ENCODE measurements around the gene BOD1L2.

BOD1L2 gene

DNA sequence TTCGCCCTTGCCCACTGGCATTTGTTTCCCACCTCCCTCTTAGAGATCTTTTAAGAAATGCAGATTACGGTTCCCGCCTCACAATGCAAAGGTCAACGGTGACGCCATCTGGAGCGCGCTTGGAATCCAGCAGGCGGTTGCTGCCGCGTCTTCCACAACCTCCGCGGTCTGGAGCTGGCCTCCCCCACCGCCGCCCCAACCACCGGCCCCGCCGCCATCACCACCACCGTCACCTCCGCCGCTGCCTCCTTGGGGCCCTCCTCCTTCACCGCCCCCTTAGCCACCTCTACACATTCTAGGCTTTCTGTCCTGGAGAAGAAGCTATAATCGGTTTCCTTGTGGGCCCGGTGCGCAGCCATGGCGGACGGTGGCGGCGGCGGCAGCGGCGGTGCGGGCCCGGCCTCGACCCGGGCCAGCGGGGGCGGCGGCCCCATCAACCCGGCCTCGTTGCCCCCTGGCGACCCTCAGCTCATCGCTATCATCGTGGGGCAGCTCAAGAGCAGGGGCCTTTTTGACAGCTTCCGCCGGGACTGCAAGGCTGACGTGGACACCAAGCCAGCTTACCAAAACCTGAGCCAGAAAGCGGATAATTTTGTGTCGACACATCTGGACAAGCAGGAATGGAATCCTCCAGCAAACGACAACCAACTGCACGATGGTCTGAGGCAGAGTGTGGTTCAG, at the start of gene BOD1L2:
TSS of gene BOD1L2 (plus strand) at position 132 of the 681 bp plus-strand sequence. CDS start at position 358, 226 bp downstream.
- H3K27me3 ChIP-seq (ENCODE audit: control insufficient read depth in 1 of 2, insufficient read depth in 2 of 2, low read length in 2 of 2), result peaks cover 10 to 12% of the 10 kb centered on the region in 2 donors
- H3K9me3 ChIP-seq (ENCODE audit: control insufficient read depth in 2 of 2, low read length in 2 of 2), result no peaks in the 10 kb centered on the region
- no peak within 1 kb of the TSS for H3K4me3 ChIP-seq (ENCODE audit: low read length in 2 of 2)
- no peak within 1 kb of the TSS for H3K27ac ChIP-seq (ENCODE audit: low read length)
- H3K9ac ChIP-seq (ENCODE audit: low read length in 2 of 2), result no peak within 1 kb of the TSS
- H3K4me1 ChIP-seq (ENCODE audit: control insufficient read depth, insufficient read depth, low read length), result peaks cover 2% of the 10 kb centered on the region
- H3K36me3 ChIP-seq (ENCODE audit: control insufficient read depth in 2 of 2, insufficient read depth in 2 of 2, low read length in 2 of 2), result no peaks in the 10 kb centered on the region

DNA sequence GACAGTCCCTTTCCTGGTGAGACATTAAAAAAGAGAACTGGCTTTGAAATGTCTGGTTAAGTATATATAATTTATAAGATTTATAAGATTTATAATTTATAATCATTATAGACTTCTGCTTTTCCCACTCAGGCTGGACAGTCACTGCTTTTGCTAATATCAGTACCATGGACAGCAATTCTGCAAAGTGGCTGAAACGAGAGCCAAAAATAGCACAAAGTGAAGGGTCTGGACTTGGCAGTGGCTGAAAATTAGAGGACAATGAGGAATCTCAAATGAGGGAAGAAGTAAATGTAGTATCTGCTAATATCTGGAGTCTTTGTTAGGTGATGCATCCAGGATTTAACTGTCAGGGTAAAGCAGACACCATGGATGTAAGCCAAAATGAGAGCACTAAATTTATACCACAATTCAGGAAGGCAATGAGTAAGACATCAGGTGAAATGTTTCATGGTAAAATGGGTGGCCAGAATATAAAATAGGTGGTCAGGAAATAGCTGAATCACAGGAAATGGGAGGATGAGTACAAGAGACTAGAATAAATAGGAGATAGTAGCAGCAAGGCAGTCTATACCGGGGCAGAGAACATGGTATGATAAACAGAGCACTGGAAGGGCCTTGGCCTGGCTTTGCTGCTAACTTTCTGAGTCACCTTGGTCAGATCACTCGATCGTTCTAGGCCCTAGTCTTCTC, 39.6 kb upstream of the BOD1L2 start:
- no peak overlapping the region for H3K4me3 ChIP-seq (ENCODE audit: low read length in 2 of 2)
- no peaks in the 10 kb centered on the region for H3K9me3 ChIP-seq (ENCODE audit: control insufficient read depth in 2 of 2, low read length in 2 of 2)
- no peaks in the 10 kb centered on the region for H3K36me3 ChIP-seq (ENCODE audit: control insufficient read depth in 2 of 2, insufficient read depth in 2 of 2, low read length in 2 of 2)
- H3K27ac ChIP-seq (ENCODE audit: low read length), result no peak overlapping the region
- H3K27me3 ChIP-seq (ENCODE audit: control insufficient read depth in 1 of 2, insufficient read depth in 2 of 2, low read length in 2 of 2), result no peaks in the 10 kb centered on the region
- no peaks in the 10 kb centered on the region for H3K4me1 ChIP-seq (ENCODE audit: control insufficient read depth, insufficient read depth, low read length)
- no peak overlapping the region for H3K9ac ChIP-seq (ENCODE audit: low read length in 2 of 2)

DNA sequence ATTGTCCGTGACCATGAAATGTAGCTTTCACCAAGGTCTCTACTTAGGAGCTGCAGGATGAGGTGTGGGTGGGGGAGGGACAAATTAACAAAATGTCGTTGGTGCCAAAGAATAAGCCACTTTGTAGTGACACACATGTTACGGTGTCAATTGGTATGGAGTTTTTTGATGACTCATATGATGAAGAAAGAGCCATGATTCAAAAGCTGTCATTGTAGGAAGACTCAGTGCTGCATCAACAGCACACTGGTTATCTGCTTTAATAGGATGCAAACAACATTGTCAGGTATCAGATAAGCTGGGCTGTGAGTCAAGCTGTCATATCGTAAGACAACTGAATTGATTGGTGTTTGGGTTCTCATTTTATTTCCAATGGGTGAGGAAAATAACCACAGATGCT, 36.6 kb upstream of the BOD1L2 start:
- no peak overlapping the region for H3K4me3 ChIP-seq (ENCODE audit: low read length in 2 of 2)
- H3K27ac ChIP-seq (ENCODE audit: low read length), result no peak overlapping the region
- H3K4me1 ChIP-seq (ENCODE audit: control insufficient read depth, insufficient read depth, low read length), result no peaks in the 10 kb centered on the region
- H3K9ac ChIP-seq (ENCODE audit: low read length in 2 of 2), result no peak overlapping the region
- no peaks in the 10 kb centered on the region for H3K36me3 ChIP-seq (ENCODE audit: control insufficient read depth in 2 of 2, insufficient read depth in 2 of 2, low read length in 2 of 2)
- H3K27me3 ChIP-seq (ENCODE audit: control insufficient read depth in 1 of 2, insufficient read depth in 2 of 2, low read length in 2 of 2), result no peaks in the 10 kb centered on the region
- H3K9me3 ChIP-seq (ENCODE audit: control insufficient read depth in 2 of 2, low read length in 2 of 2), result no peaks in the 10 kb centered on the region

DNA sequence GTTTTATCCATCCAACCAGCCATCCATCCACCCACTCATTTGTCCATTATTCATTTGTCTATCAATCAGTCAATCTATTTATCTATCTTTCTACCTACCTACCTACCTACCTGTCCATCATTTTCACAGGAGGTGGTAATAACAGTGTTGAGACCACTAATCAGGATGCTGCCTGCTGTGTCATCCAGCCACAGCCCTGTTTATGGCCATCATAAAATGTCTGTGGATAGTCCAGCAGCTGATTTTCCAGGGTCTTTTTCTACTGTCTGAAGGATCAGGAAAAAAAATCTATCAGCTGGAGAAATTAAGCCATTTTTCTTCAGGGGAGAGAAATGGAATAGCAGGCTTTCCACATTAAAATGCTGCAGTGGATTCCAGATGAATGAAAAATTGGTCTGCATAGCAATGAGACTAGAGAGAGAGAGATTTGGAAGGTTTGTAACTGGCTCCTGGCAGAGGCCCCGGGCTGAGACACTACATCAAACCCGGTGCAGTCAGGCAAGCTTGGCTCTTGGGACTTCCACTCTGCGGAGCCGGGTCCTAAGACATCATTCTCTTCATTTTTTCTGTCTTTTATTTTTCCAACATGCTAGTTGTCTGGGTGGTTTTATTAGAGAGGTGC, 33.0 kb upstream of the BOD1L2 start:
- no peaks in the 10 kb centered on the region for H3K27me3 ChIP-seq (ENCODE audit: control insufficient read depth in 1 of 2, insufficient read depth in 2 of 2, low read length in 2 of 2)
- no peak overlapping the region for H3K4me3 ChIP-seq (ENCODE audit: low read length in 2 of 2)
- no peaks in the 10 kb centered on the region for H3K36me3 ChIP-seq (ENCODE audit: control insufficient read depth in 2 of 2, insufficient read depth in 2 of 2, low read length in 2 of 2)
- no peak overlapping the region for H3K27ac ChIP-seq (ENCODE audit: low read length)
- no peaks in the 10 kb centered on the region for H3K9me3 ChIP-seq (ENCODE audit: control insufficient read depth in 2 of 2, low read length in 2 of 2)
- H3K4me1 ChIP-seq (ENCODE audit: control insufficient read depth, insufficient read depth, low read length), result no peaks in the 10 kb centered on the region
- H3K9ac ChIP-seq (ENCODE audit: low read length in 2 of 2), result no peak overlapping the region

DNA sequence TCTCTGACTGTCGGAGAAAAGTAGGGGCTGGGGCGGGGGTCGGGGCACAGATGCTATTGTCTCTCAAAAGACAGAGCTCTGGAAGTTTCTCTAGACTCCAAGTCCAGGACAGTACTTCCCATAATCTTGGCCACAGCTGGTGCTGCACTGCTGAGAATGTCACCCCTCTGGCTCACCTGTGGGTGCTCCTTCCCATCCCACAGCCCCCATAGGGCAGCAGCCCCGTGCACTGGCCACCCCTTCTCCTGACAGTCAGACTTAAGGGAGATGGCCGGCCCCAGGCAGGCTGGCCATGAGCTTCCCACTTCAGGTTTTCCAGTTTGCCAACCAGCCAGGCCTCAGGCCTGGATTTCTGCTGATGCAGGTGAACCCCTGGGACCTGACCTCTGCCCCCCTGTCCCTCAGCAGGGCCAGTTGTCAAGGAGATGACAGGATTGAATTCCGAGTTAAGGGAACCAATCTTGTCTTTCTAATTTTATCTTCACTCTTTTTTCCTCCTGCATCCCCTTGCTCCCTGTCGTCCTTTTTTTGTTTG, 30.2 kb upstream of the BOD1L2 start:
- Histone ChIP-seq H3K36me3 (ENCODE audit: control insufficient read depth in 2 of 2, insufficient read depth in 2 of 2, low read length in 2 of 2) (no peaks in the 10 kb centered on the region), H3K27ac (ENCODE audit: low read length) (no peak overlapping the region), H3K9ac (ENCODE audit: low read length in 2 of 2) (no peak overlapping the region), H3K4me1 (ENCODE audit: control insufficient read depth, insufficient read depth, low read length) (no peaks in the 10 kb centered on the region), H3K4me3 (ENCODE audit: low read length in 2 of 2) (no peak overlapping the region), H3K27me3 (ENCODE audit: control insufficient read depth in 1 of 2, insufficient read depth in 2 of 2, low read length in 2 of 2) (peaks cover 0 to 3% of the 10 kb centered on the region in 2 donors), H3K9me3 (ENCODE audit: control insufficient read depth in 2 of 2, low read length in 2 of 2) (no peaks in the 10 kb centered on the region)

DNA sequence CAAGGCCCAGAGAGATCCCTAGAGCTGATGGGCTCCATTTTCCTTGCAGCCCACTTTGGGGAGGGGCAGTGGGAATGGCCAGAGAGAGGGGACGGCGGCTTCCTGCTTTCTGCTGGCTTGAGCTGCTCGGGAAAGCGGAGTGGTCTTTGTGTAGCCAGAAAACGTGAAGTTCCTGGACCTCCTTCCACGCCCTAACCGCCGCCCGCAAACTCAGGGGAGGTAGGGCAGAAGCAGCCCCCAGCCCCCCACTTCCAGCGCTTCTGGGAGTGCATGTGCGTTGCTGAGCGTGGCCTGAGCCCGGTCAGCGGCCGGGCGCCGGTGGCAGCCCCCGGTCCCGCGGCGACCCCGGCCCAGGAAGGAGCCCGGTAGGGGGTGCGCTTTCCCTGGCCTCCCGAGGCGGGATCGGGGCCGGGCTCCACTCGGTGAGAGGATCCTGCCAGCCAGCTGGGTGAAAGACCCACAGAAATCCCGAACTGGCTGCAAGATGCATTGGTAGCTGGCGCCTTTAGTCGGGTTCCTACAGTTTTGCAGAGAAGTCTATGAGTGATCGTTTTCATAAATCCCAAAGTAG, 25.3 kb upstream of the BOD1L2 start:
- peaks cover 11 to 20% of the 10 kb centered on the region in 2 donors for H3K27me3 ChIP-seq (ENCODE audit: control insufficient read depth in 1 of 2, insufficient read depth in 2 of 2, low read length in 2 of 2)

DNA sequence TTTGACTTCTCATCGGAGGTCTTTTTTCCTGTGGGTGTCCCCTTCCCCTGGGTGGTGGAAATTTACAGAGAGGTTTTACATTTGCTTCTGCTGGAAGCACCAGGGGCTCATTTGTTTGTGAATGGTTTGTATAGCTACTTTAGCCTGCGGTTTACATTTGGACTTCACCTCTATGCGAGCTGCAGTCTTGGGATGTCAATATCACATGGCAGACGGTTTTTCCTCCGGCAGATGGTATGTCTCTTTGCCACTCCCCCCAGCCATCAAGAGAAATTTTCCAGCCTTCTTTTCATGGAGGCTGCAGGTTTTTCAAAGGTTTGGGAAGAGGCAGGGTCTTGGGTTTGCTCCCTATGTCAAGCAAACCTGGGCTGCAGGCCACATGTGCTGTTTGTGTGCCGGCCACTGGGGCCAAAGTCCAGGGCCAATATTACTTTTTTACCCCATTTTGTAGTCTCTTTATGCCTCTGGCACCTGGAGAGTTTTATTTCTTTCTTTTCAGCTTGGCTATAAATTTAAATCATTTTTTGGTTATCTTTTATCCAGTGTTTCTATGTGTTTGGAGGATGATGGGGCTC, 23.9 kb upstream of the BOD1L2 start:
- Histone ChIP-seq H3K9me3 (ENCODE audit: control insufficient read depth in 2 of 2, low read length in 2 of 2) (peaks cover 0 to 8% of the 10 kb centered on the region in 2 donors), H3K27me3 (ENCODE audit: control insufficient read depth in 1 of 2, insufficient read depth in 2 of 2, low read length in 2 of 2) (peaks cover 12 to 20% of the 10 kb centered on the region in 2 donors), H3K4me3 (ENCODE audit: low read length in 2 of 2) (no peak overlapping the region), H3K36me3 (ENCODE audit: control insufficient read depth in 2 of 2, insufficient read depth in 2 of 2, low read length in 2 of 2) (no peaks in the 10 kb centered on the region), H3K4me1 (ENCODE audit: control insufficient read depth, insufficient read depth, low read length) (no peaks in the 10 kb centered on the region), H3K9ac (ENCODE audit: low read length in 2 of 2) (no peak overlapping the region), H3K27ac (ENCODE audit: low read length) (no peak overlapping the region)

More for the DNA sequence above, 25.3 kb upstream of the BOD1L2 start:
- no peaks in the 10 kb centered on the region for H3K36me3 ChIP-seq (ENCODE audit: control insufficient read depth in 2 of 2, insufficient read depth in 2 of 2, low read length in 2 of 2)
- H3K4me3 ChIP-seq (ENCODE audit: low read length in 2 of 2), result no peak overlapping the region
- H3K9ac ChIP-seq (ENCODE audit: low read length in 2 of 2), result no peak overlapping the region
- H3K9me3 ChIP-seq (ENCODE audit: control insufficient read depth in 2 of 2, low read length in 2 of 2), result peaks cover 0 to 4% of the 10 kb centered on the region in 2 donors
- no peaks in the 10 kb centered on the region for H3K4me1 ChIP-seq (ENCODE audit: control insufficient read depth, insufficient read depth, low read length)
- H3K27ac ChIP-seq (ENCODE audit: low read length), result no peak overlapping the region

DNA sequence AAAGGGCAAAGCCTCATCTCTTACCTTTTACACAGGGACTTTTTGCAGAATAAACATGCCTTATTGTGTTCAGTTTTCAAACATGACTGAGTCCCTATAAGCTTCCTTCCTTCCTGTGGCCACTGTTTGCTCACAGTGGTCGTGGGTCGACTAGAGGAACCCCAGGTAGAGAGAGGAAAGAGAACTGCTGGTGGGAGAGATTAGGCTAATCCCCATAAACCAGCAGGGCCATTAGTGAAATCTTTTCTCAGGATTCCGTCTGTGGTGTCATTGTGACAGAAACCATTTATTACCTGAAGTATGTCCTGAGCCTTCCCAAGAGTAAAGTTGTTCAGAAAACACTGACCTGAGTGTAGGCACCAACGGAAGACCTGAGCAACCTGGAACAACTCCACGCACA, 21.3 kb upstream of the BOD1L2 start:
- H3K4me3 ChIP-seq (ENCODE audit: low read length in 2 of 2), result no peak overlapping the region
- H3K9me3 ChIP-seq (ENCODE audit: control insufficient read depth in 2 of 2, low read length in 2 of 2), result peaks cover 0 to 8% of the 10 kb centered on the region in 2 donors
- no peaks in the 10 kb centered on the region for H3K36me3 ChIP-seq (ENCODE audit: control insufficient read depth in 2 of 2, insufficient read depth in 2 of 2, low read length in 2 of 2)
- peaks cover 14 to 20% of the 10 kb centered on the region in 2 donors for H3K27me3 ChIP-seq (ENCODE audit: control insufficient read depth in 1 of 2, insufficient read depth in 2 of 2, low read length in 2 of 2)
- no peak overlapping the region for H3K9ac ChIP-seq (ENCODE audit: low read length in 2 of 2)
- no peak overlapping the region for H3K27ac ChIP-seq (ENCODE audit: low read length)
- no peaks in the 10 kb centered on the region for H3K4me1 ChIP-seq (ENCODE audit: control insufficient read depth, insufficient read depth, low read length)

DNA sequence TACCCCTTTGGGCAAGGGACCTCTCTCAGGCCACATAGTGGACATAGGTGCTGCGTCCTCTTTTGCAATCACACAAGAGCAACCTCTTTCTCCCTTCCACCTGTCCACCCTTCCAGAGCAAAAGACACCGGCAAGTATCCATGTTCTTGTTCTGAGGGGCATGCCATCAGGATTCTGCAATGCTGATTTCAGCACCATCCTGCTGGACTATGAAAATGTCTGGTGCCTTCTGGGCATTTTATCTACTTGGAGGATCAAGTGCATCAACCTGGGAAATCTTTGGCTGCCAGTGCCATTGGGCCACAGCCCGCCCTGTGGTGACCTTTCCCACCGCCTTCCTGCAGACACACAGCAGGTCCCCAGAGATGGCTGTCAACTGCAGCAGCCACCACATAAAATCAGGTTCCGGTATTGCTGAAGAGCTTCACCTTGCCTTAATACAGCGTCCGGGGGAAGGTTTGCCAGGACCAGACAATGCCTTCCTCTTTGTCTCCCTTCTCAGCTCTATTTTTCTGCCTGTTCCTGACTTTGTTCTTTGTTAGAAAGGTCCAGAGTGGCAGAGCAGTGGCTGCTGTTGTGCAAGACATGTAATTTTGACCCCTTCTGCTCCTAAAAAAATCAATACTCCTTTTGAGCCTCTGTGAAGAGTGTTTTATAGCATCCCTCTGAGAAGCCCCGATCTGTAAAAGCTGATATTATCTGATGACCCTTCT, 18.5 kb upstream of the BOD1L2 start:
- Histone ChIP-seq H3K27me3 (ENCODE audit: control insufficient read depth in 1 of 2, insufficient read depth in 2 of 2, low read length in 2 of 2) (peaks cover 7 to 11% of the 10 kb centered on the region in 2 donors), H3K9ac (ENCODE audit: low read length in 2 of 2) (no peak overlapping the region), H3K9me3 (ENCODE audit: control insufficient read depth in 2 of 2, low read length in 2 of 2) (peaks cover 0 to 8% of the 10 kb centered on the region in 2 donors), H3K36me3 (ENCODE audit: control insufficient read depth in 2 of 2, insufficient read depth in 2 of 2, low read length in 2 of 2) (no peaks in the 10 kb centered on the region), H3K4me1 (ENCODE audit: control insufficient read depth, insufficient read depth, low read length) (no peaks in the 10 kb centered on the region), H3K4me3 (ENCODE audit: low read length in 2 of 2) (no peak overlapping the region), H3K27ac (ENCODE audit: low read length) (no peak overlapping the region)

DNA sequence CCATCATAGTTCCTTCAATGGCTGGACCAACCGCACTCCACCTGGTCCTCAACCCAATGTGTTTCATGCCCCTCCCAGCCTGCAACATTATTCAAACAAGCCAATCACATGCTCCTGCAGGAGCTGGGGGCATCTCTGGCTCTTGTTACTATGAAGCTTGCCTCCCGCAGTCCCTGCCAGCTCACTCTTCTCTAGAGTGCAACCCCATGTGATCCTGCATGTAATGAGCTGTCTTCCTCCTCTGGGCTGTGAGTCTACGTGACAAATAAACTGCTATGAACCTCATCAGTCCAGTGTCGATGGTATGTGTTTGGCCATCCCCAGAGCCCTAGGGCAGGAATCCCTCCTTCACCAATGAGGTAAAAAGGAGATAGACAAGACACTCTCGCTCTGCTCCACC, 15.8 kb upstream of the BOD1L2 start:
- Histone ChIP-seq H3K27ac (ENCODE audit: low read length) (no peak overlapping the region), H3K27me3 (ENCODE audit: control insufficient read depth in 1 of 2, insufficient read depth in 2 of 2, low read length in 2 of 2) (peaks cover 2 to 7% of the 10 kb centered on the region in 2 donors), H3K36me3 (ENCODE audit: control insufficient read depth in 2 of 2, insufficient read depth in 2 of 2, low read length in 2 of 2) (no peaks in the 10 kb centered on the region), H3K4me3 (ENCODE audit: low read length in 2 of 2) (no peak overlapping the region), H3K9ac (ENCODE audit: low read length in 2 of 2) (no peak overlapping the region), H3K9me3 (ENCODE audit: control insufficient read depth in 2 of 2, low read length in 2 of 2) (peaks cover 0 to 5% of the 10 kb centered on the region in 2 donors), H3K4me1 (ENCODE audit: control insufficient read depth, insufficient read depth, low read length) (no peaks in the 10 kb centered on the region)

Data from stomach smooth muscle (tissue), 2 donors.